Esophagus mucosa (tissue), 1 donor: Measurements from ENCODE around the gene RPL19. TPM values are rescaled to one million over a fixed set of nuclear protein-coding genes. Genes with fewer than 3 reads are reported as not detected.

Experiments used
- ATAC-seq: fragments of 200-7000 bp; cut with Tn5 transposase; one replicate; pipeline ENCODE4 v1.9.1; 2020
- total RNA-seq: library from RNA; stranded (reverse); gene quantifications from one replicate; pipeline ENCODE4 v1.2.4, GENCODE V29; 2023
- donor health status: DM: yes; HTN: yes; CAD: no.

RPL19 gene
- total RNA-seq, 1 donor from 2014 or later, result 1,581 TPM

DNA sequence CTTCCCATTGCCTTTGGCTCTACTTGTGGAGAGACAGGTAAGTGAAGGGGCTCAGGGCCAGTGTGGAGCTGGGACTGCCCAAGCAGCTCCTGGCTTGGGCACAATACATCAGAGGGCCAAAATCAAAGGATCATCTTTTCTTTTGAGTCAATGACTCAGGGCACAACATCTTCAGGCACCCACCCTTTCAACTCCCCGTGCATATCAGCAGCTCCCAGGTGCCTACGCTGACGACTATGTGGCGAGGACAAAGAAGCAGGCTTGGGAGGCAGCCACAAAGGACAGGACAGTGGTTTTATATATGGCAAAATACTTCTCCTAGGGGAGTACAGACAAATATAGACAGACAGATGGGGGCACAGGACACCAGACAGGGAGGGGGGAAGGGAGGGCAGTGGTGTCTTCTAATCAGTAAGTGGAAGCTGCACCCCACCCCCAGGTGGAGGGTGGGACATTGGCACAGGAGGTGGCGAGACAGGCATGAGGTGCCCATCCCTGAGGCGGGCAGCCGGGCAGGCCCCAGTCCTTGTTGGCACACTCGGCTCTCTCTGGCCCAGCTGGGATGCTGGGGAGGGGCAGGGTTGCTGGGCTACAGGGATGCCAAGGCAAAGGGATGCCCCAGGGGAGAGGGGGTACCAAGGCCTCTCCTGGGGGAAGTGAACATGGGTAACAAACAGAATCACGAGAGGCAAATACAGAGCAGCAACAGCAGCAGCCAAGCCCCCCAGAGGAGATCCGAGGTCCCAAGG is 26.4 kb upstream of the RPL19 start:
- no peak for ATAC-seq

DNA sequence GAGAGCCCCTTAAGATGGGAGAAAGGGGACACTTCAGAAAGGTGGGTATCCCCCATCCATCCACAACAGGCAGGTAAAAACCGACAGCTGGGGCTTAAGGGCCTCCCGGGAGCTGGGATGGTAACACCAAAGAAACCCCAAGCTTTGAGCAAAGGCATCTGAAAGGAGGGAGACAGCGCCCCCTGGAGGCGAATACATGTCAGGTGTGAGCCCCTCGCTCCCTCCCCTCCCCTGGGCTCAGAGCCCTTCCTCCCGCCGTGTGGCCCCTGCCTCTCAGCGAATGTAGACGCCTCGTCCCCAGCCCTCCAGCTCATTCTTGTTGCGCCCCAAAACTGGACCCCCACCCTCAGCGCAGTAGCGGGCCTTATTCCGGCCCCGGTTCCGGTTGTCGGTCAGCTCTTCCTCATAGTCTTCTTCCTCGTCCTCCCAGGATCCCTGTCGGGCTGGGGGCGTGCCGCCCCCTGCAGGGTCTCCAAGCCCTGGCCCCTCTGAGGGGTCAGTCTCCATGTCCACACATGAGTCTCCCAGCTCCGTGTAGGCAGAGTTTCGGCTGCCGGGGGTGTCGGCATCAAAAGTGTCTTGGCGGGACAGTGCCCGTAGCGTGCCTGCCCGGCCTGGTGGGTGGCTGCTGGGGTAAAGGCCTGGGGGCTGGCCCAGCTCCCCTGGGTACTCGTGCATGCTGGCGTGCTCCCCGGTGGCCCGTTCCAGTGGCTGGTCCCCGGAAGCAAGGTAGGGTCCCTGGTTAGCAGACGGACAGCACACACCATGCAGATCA is 25.0 kb upstream of the RPL19 start:
- ATAC-seq, result peak; percentile 33

DNA sequence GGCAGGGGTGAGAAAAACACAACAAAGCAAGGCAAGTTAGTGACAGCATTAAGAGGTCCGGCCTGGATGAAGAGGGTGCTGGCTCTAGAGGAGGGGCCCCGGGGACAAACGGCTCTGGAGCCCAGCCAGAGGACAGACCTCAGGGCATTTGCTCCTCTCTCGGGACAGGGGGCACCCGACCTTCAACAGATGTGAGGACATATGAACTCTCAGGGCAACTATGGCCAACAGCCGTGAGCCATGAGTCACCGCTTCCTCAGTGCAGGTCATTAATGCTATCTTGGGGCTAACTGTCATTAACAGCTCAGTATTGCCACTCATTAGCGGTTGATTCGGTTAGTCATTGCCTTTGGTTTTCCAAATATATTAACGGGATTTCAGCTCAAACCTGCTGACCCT is 24.4 kb upstream of the RPL19 start:
- ATAC-seq, result no peak

DNA sequence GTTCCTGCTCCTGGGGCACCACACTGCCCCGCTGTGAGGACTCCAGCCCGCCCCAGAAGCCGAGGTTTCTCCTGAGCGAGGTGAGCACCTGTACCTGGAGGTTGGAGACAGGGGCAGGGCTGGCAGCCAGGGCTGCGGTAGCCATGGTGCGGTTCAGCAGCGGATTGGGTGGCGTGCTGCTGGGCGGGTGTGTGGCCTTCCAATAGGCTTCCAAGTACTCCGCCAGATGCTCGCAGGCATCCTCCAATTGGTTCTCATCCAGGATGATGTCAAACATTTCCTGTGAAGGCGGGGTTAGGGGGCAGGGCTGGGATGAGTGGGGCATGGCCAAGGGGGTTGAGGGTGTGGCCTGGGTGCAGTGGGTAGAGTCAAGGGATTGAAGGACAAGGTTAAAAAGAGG is 22.8 kb upstream of the RPL19 start:
- ATAC-seq, result no peak

DNA sequence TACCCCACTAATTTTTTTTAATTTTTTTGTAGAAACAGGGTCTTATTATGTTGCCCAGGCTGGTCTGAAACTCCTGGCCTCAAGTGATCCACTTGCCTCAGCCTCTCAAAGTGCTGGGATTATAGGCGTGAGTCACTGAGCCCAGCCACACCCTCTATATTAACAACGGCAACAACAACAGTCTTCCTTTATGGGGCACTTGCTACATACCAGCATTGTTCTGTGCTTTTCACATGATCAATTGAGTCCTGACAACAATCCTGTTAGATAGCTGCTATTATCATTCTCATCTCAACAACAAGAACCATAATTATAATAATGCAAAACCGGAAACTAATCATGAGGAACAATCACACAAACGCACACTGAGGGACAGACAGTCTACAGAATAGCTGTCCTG is 21.5 kb upstream of the RPL19 start:
- peak; percentile 77 for ATAC-seq

- no peak for ATAC-seq
These were observed 18.8 kb upstream of the RPL19 start for GRCh38 chr17:39181303-39181702.

DNA sequence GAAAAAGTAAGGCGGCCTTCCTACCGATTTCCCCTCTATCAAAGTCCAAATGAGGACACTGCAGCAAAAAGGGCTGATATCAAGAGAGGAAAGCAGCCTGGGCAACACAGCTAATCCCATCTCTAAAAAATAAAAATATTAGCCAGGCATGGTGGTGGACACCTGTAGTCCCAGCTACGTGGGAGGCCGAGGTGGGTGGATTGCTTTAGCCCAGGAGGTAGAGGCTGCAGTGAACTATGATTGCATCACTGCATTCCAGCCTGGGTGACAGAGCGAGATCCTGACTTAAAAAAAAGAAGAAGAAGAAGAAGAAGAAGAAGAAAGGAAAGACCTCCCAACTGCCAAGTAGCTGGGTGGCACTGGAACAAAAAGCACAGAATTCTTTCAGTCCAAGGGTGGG is 17.0 kb upstream of the RPL19 start:
- no peak for ATAC-seq

- ATAC-seq, result no peak
These were observed 16.4 kb upstream of the RPL19 start for GRCh38 chr17:39183720-39184119.

- ATAC-seq, result peak; percentile 17
These were observed 13.5 kb upstream of the RPL19 start for GRCh38 chr17:39186481-39187002.

DNA sequence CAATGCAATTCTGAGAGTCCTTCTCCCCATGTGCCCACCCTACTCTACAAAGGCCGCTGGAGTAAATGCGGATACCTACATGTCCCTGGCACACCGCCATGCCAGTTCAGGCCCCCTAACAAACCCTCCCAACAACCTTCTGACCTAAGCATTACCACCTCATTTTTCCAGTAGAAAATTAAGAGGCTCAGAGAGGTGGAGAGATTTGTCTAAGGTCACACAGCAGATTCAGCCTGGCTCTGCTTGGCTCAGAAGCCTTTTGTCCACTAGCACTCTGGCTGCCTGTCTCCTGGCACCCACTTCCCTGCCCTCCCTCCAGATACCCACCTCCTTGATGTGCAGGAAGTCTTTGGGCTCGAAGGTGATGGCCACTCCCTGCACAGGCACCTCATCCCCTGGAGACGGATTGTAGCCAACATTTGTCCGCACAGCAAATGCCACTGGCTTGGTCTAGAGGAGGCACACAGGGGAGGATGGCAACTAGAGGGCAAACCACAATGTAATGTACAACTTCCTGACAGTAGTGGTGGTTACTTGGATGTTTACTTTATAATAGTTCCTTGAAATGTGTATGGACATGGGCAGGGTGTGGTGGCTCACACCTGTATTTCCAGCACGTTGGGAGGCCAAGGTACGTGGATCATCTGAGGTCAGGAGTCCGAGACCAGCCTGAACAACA is 12.8 kb upstream of the RPL19 start:
- ATAC-seq, result peak; percentile 36

DNA sequence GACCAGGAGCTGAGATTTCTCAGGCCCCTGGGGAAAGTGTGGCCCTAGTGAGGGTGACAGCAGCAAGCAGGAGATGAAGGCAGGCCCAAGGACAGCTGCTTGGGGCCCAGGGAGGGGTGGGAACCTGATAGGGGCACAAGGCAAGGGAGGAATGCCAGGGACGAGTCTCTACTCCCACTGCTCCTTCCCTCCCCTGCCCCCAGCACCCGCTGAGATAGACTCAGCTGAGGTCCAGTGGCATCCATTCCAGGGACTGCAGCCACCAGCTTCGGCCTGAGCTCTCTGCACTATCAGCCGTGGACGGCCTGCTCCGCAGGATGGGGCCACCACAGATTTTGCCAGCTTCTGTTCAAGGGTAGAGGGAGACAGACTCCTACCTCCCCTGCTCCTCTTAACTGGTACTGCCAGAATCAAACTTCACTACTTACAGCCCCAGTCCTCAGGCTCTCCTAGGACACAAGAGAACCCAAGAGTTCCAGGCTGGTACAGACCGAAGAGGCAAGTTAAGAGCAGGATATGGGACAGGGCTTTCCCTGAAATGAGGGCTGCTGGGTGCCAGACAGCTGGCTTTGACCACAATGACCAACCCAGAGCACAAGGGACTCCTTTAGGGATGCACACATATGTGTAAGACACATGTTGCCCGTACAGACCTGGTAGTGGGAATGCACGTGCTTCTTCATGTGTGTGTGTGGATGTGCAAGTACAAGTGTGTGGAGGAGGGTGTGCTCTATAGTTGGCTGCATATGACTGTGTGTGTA is 8.2 kb upstream of the RPL19 start:
- ATAC-seq, result no peak

DNA sequence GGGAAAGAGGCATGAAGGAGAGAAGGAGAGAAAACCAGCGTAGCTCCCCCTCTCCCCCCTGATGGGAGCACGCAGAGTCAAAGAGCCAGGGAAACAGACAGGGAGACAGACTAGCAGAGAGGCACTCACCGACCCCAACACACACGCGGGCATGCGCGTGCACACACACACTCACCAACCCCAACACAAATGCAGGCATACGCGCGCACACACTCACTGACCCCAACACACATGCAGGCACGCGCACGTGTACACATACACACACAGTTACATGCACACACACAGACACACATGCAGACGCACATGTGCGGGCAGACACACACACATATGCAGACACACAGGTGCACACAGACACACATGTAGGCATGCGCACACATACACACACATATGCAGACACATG is 7.2 kb upstream of the RPL19 start:
- no peak for ATAC-seq

GRCh38 chr17:39193346-39193745 is 6.7 kb upstream of the RPL19 start:
- no peak for ATAC-seq

- no peak for ATAC-seq
These were observed 5.7 kb upstream of the RPL19 start for GRCh38 chr17:39194089-39194984.

GRCh38 chr17:39194985-39195524 is 5.0 kb upstream of the RPL19 start:
- no peak for ATAC-seq

DNA sequence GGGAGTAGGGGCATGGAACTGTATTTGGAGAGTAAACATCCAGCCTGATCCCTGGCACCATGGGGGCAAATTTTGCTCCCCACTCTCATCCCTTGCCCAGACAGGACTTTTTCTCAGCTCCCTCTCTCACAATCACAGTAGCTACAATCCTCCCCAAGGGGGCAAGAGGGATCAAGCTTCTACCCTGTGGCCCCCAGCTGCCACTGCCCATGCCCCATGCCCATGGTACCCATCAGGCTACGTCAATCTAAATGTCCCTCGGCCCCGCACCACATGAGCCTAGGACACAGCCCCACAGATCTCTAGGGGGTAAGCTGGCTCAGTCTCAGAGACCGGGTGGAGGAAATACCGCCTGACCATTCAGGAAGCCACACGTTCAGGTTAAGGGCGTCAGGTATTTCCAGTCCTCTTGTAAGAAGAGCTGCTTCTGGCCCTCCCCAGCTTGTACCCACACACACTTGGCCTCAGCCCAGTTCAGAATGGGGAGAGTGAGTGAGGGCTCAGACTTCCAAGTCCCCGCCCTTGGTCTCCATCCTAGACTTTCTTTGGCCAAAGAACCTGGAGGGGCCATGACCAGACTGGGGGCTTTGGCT is 4.4 kb upstream of the RPL19 start:
- ATAC-seq, result no peak

DNA sequence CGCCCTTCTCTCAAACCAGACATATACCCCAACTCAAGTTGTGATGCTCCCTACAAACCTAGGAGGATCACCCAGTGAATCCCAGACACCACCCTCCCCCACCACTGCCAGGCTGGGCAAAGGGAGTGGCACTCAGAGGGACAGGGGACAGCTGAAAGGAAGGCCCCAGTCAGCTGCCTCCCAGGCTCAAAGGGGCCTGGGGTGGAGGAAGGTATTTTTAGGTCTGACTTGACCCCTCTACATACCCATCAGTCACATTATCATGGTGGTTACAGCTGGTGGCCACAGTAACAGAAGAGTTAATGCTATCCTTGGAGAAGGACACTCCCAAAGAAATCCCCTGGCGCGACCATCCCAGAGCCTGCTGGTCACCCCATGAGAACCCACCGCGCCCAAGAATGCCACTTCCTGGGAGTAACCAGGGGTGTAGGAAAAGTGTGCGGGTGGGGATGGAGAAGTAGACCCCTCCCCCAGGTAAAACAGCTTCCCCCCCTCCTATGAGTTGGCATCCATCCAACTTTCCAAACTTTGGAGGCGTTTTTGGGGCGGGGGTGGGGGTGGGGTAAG is 3.8 kb upstream of the RPL19 start:
- no peak for ATAC-seq

GRCh38 chr17:39196808-39197291 is 3.2 kb upstream of the RPL19 start:
- no peak for ATAC-seq

DNA sequence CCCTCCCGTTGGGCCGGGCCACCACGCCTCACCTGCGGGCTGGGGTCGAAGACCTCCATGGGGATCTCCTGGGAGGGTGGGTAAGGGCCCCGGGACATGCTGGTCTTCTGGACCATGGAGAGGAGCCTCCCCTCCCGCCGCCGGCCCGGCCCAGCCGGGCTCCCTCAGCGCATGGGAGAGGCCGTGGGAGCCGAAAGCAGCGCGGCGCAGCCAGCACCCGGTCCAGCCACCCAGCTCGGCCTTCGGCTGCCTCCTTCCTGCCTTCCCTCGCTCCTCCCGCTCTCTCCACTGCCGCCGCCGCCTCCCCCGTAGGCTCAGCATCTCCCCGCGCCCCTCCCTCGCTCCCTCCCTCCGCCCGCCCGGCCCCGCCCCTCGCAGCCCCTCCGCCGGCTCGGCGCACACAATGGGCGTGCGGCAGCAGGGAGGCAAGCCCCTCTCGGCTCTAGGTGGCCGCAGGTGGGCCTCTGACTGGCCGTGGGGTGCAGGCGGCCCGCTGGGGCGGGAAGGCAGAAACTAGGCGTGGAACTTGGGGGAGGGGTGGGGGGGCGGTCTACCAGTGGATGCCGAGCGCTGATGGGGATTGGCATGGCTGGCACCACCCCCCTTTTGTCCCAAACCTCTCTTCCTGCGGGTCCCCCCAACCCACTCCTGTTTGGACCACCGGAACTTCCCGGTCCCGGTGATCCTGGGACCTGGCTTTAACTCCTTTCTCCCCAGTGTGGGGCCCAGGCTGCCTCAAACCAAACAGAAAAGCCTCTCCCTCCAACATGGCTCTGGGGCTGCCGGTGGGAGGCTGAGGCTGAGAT is 2.5 kb upstream of the RPL19 start, which contains the start of gene CACNB1:
Gene CACNB1 (minus strand): TSS at position 290 of the 806 bp plus-strand sequence. CDS start 174 bp downstream, at position 116.
- peak; percentile 22 for ATAC-seq
